CD4-positive, alpha-beta memory T cell (primary cell): ENCODE results near the gene TTC28. TPM values are rescaled to one million over a fixed set of nuclear protein-coding genes. Genes with fewer than 3 reads are reported as not detected.

ENCODE experiments used
- CTCF ChIA-PET: fragments of 350-600 bp; sonication (Branson Sonifier 250); formaldehyde crosslinking; loops from one replicate; lab custom pipeline; 2021; ENCODE audit warnings: inconsistent platforms; ENCODE audit not compliant: partially characterized antibody; lab: Charles Lee
- POLR2A ChIA-PET: fragments of 350-600 bp; sonication (Branson Sonifier 250); formaldehyde crosslinking; loops from one replicate; lab custom pipeline; 2021; ENCODE audit not compliant: partially characterized antibody; lab: Charles Lee
- DNase-seq, 5 donors: peaks; one replicate each; pipeline versions ENCODE4 v3.0.0 to v3.0.0-alpha.2; 2020 to 2022; ENCODE audit warnings: mixed read lengths in 1 of 5
- H3K27ac ChIP-seq: one replicate; pipeline ENCODE4 v1.7.0; 2013; ENCODE audit warnings: low read depth, low read length
- H3K27me3 ChIP-seq: 2 replicates; pipeline ENCODE4 v1.7.0; 2013; ENCODE audit warnings: mild to moderate bottlenecking, low read length, moderate library complexity; ENCODE audit not compliant: insufficient read depth
- H3K36me3 ChIP-seq: 2 replicates; pipeline ENCODE4 v1.7.0; 2013; ENCODE audit warnings: mild to moderate bottlenecking, low read length, moderate library complexity; ENCODE audit not compliant: insufficient read depth
- H3K4me1 ChIP-seq: 2 replicates; pipeline ENCODE4 v1.7.0; 2013; ENCODE audit warnings: mild to moderate bottlenecking, low read length, moderate library complexity; ENCODE audit not compliant: insufficient read depth
- H3K4me3 ChIP-seq, 2 donors: one replicate each; pipeline ENCODE4 v1.7.0; 2013; ENCODE audit warnings: low read length in 2 of 2, mild to moderate bottlenecking in 1 of 2
- H3K9me3 ChIP-seq, 2 donors: one replicate each; pipeline ENCODE4 v1.7.0; 2013; ENCODE audit warnings: low read length in 2 of 2, control low read depth in 1 of 2; ENCODE audit not compliant: control insufficient read depth in 1 of 2
- H3K27ac Mint-ChIP-seq, 7 donors: one replicate each; pipeline ENCODE4 v1.8.0; 2020 to 2021; ENCODE audit warnings: mixed read lengths in 7 of 7, mild to moderate bottlenecking in 6 of 7, inconsistent platforms in 3 of 7, moderate library complexity in 3 of 7
- H3K27me3 Mint-ChIP-seq, 2 donors: one replicate each; pipeline ENCODE4 v1.8.0; 2020 to 2021; ENCODE audit warnings: mixed read lengths in 2 of 2
- H3K36me3 Mint-ChIP-seq, 2 donors: one replicate each; pipeline ENCODE4 v1.8.0; 2020 to 2021; ENCODE audit warnings: mixed read lengths in 2 of 2, inconsistent platforms in 1 of 2, mild to moderate bottlenecking in 1 of 2
- H3K4me1 Mint-ChIP-seq, 4 donors: one replicate each; pipeline ENCODE4 v1.8.0; 2020 to 2021; ENCODE audit warnings: mixed read lengths in 4 of 4, mild to moderate bottlenecking in 1 of 4
- H3K4me3 Mint-ChIP-seq, 8 donors: one replicate each; pipeline ENCODE4 v1.8.0; 2020 to 2021; ENCODE audit warnings: mixed read lengths in 8 of 8, mild to moderate bottlenecking in 7 of 8, moderate library complexity in 6 of 8, inconsistent platforms in 3 of 8
- H3K9me3 Mint-ChIP-seq, 8 donors: one replicate each; pipeline ENCODE4 v1.8.0; 2020 to 2021; ENCODE audit warnings: mixed read lengths in 8 of 8, mild to moderate bottlenecking in 5 of 8, inconsistent platforms in 3 of 8, moderate library complexity in 1 of 8
- intact Hi-C: fragments of 100-400 bp; cut with micrococcal nuclease; formaldehyde crosslinking; loops from one replicate; pipeline ENCODE4 v1.15.1; 2023
- polyA plus RNA-seq, 2 donors: library from polyadenylated mRNA; unstranded; fragments of 300-500 nt; fragmentation: Illumina TruSeq; gene quantifications; one replicate each; pipeline ENCODE4 v1.2.3, GENCODE V29; 2021
- total RNA-seq, 2 experiments: library from RNA; stranded (reverse); gene quantifications; one replicate each; pipeline ENCODE4 v1.2.3, GENCODE V29; 2021

TTC28 gene
- total and polyA plus RNA-seq, 4 experiments from 2014 or later, result 0.50 to 1.7 (median 1.6) TPM; not detected in 1

GRCh38 chr22:28006271-28006670 lies 673.4 kb downstream of the TTC28 start:
- intact Hi-C loops, result loop anchor here (5.0 kb wide), 1 partner anchor 1169 kb away; no protein-coding TSS in a partner anchor
- H3K4me1 Mint-ChIP-seq, result no peaks in the 10 kb centered on the region

GRCh38 chr22:28005513-28005912 lies 674.1 kb downstream of the TTC28 start:
- POLR2A ChIA-PET, result no interaction called here
- Histone ChIP-seq H3K4me1 (no peaks in the 10 kb centered on the region), H3K4me3 (no peak overlapping the region), H3K27me3 (no peaks in the 10 kb centered on the region), H3K36me3 (no peaks in the 10 kb centered on the region), H3K27ac (no peak overlapping the region), H3K9me3 (no peaks in the 10 kb centered on the region)
- no peaks in the 10 kb centered on the region for H3K9me3 Mint-ChIP-seq
- intact Hi-C loops, result loop anchor here (5.0 kb wide), 1 partner anchor 1168 kb away; no protein-coding TSS in a partner anchor
- H3K27me3 Mint-ChIP-seq, result peaks cover 1 to 2% of the 10 kb centered on the region in 2 donors
- H3K36me3 Mint-ChIP-seq, result no peaks in the 10 kb centered on the region
- DNase-seq, result no peak
- no peak overlapping the region for H3K4me3 Mint-ChIP-seq
- H3K27ac Mint-ChIP-seq, result peak overlapping the region in 1 of 7 donors; percentile 67
- H3K4me1 Mint-ChIP-seq, result no peaks in the 10 kb centered on the region
- CTCF ChIA-PET, result interaction anchor here (13.2 kb wide), 1 partner anchor 121 kb away, joined by 188 read pairs; no protein-coding TSS in a partner anchor

More at GRCh38 chr22:28006271-28006670, 673.4 kb downstream of the TTC28 start:
- no peaks in the 10 kb centered on the region for H3K9me3 ChIP-seq
- H3K27ac Mint-ChIP-seq, result no peak overlapping the region
- H3K4me1 ChIP-seq, result no peaks in the 10 kb centered on the region
- H3K4me3 Mint-ChIP-seq, result no peak overlapping the region
- no peaks in the 10 kb centered on the region for H3K36me3 Mint-ChIP-seq
- H3K9me3 Mint-ChIP-seq, result no peaks in the 10 kb centered on the region
- no peaks in the 10 kb centered on the region for H3K36me3 ChIP-seq
- H3K27me3 Mint-ChIP-seq, result peaks cover 1 to 2% of the 10 kb centered on the region in 2 donors
- no peak overlapping the region for H3K4me3 ChIP-seq
- no peak for DNase-seq
- no peak overlapping the region for H3K27ac ChIP-seq
- CTCF ChIA-PET, result interaction anchor here (0.6 to 13.2 kb wide), 2 partner anchors 37 to 122 kb away, joined by 3 to 188 read pairs; no protein-coding TSS in a partner anchor
- POLR2A ChIA-PET, result no interaction called here
- H3K27me3 ChIP-seq, result no peaks in the 10 kb centered on the region

GRCh38 chr22:28004021-28004420 lies 675.6 kb downstream of the TTC28 start:
- Histone ChIP-seq H3K4me3 (no peak overlapping the region), H3K36me3 (no peaks in the 10 kb centered on the region), H3K4me1 (no peaks in the 10 kb centered on the region), H3K27me3 (no peaks in the 10 kb centered on the region), H3K9me3 (no peaks in the 10 kb centered on the region), H3K27ac (no peak overlapping the region)
- POLR2A ChIA-PET, result no interaction called here
- CTCF ChIA-PET, result interaction anchor here (1.4 to 13.2 kb wide), 2 partner anchors 15 to 120 kb away, joined by 3 to 188 read pairs; no protein-coding TSS in a partner anchor
- H3K4me1 Mint-ChIP-seq, result no peaks in the 10 kb centered on the region
- H3K4me3 Mint-ChIP-seq, result no peak overlapping the region
- H3K36me3 Mint-ChIP-seq, result no peaks in the 10 kb centered on the region
- H3K27me3 Mint-ChIP-seq, result peaks cover 1 to 3% of the 10 kb centered on the region in 2 donors
- intact Hi-C loops, result no loop called here
- H3K27ac Mint-ChIP-seq, result no peak overlapping the region
- H3K9me3 Mint-ChIP-seq, result no peaks in the 10 kb centered on the region
- no peak for DNase-seq

- H3K4me3 ChIP-seq, result no peak overlapping the region
- Mint-ChIP-seq H3K9me3 (no peaks in the 10 kb centered on the region), H3K27me3 (peaks cover 1 to 3% of the 10 kb centered on the region in 2 donors), H3K4me1 (no peaks in the 10 kb centered on the region), H3K27ac (peak overlapping the region in 1 of 7 donors; percentile 23), H3K4me3 (no peak overlapping the region), H3K36me3 (no peaks in the 10 kb centered on the region)
- H3K27ac ChIP-seq, result no peak overlapping the region
- CTCF ChIA-PET, result interaction anchor here (0.8 to 13.2 kb wide), 4 partner anchors 8 to 118 kb away, joined by 3 to 188 read pairs (median 3); no protein-coding TSS in a partner anchor
- H3K9me3 ChIP-seq, result no peaks in the 10 kb centered on the region
- H3K27me3 ChIP-seq, result no peaks in the 10 kb centered on the region
- no peak for DNase-seq
- intact Hi-C loops, result no loop called here
- POLR2A ChIA-PET, result no interaction called here
- H3K4me1 ChIP-seq, result no peaks in the 10 kb centered on the region
- no peaks in the 10 kb centered on the region for H3K36me3 ChIP-seq
Measured at GRCh38 chr22:28002863-28003565, 676.6 kb downstream of the TTC28 start.

- Histone ChIP-seq H3K4me1 (no peaks in the 10 kb centered on the region), H3K9me3 (no peaks in the 10 kb centered on the region), H3K27ac (no peak overlapping the region), H3K36me3 (no peaks in the 10 kb centered on the region), H3K27me3 (no peaks in the 10 kb centered on the region), H3K4me3 (no peak overlapping the region)
- H3K4me3 Mint-ChIP-seq, result no peak overlapping the region
- intact Hi-C loops, result no loop called here
- H3K36me3 Mint-ChIP-seq, result no peaks in the 10 kb centered on the region
- H3K9me3 Mint-ChIP-seq, result no peaks in the 10 kb centered on the region
- H3K4me1 Mint-ChIP-seq, result no peaks in the 10 kb centered on the region
- CTCF ChIA-PET, result interaction anchor here (0.8 to 1.4 kb wide), 2 partner anchors 9 to 113 kb away, joined by 3 read pairs; no protein-coding TSS in a partner anchor
- peaks cover 0 to 3% of the 10 kb centered on the region in 2 donors for H3K27me3 Mint-ChIP-seq
- POLR2A ChIA-PET, result no interaction called here
- DNase-seq, result no peak
- H3K27ac Mint-ChIP-seq, result peak overlapping the region in 1 of 7 donors; percentile 23
Measured at GRCh38 chr22:28002181-28002700, 677.4 kb downstream of the TTC28 start.

GRCh38 chr22:28001171-28001835 lies 678.3 kb downstream of the TTC28 start:
- Histone ChIP-seq H3K4me3 (no peak overlapping the region), H3K9me3 (no peaks in the 10 kb centered on the region), H3K4me1 (no peaks in the 10 kb centered on the region), H3K36me3 (no peaks in the 10 kb centered on the region), H3K27ac (no peak overlapping the region), H3K27me3 (no peaks in the 10 kb centered on the region)
- H3K27me3 Mint-ChIP-seq, result peaks cover 0 to 3% of the 10 kb centered on the region in 2 donors
- no peaks in the 10 kb centered on the region for H3K36me3 Mint-ChIP-seq
- H3K27ac Mint-ChIP-seq, result no peak overlapping the region
- H3K4me1 Mint-ChIP-seq, result no peaks in the 10 kb centered on the region
- no peak overlapping the region for H3K4me3 Mint-ChIP-seq
- ChIA-PET CTCF (interaction anchor here (1.4 kb wide), 1 partner anchor 10 kb away, joined by 3 read pairs; no protein-coding TSS in a partner anchor), POLR2A (no interaction called here)
- no peaks in the 10 kb centered on the region for H3K9me3 Mint-ChIP-seq
- DNase-seq, result no peak
- intact Hi-C loops, result no loop called here

GRCh38 chr22:28000361-28000760 lies 679.3 kb downstream of the TTC28 start:
- no peaks in the 10 kb centered on the region for H3K4me1 Mint-ChIP-seq
- no peaks in the 10 kb centered on the region for H3K36me3 Mint-ChIP-seq
- H3K27ac ChIP-seq, result no peak overlapping the region
- H3K27ac Mint-ChIP-seq, result no peak overlapping the region
- CTCF ChIA-PET, result no interaction called here
- no peaks in the 10 kb centered on the region for H3K4me1 ChIP-seq
- no peak overlapping the region for H3K4me3 ChIP-seq
- H3K36me3 ChIP-seq, result no peaks in the 10 kb centered on the region
- no peaks in the 10 kb centered on the region for H3K27me3 ChIP-seq
- POLR2A ChIA-PET, result no interaction called here
- H3K27me3 Mint-ChIP-seq, result peaks cover 0 to 3% of the 10 kb centered on the region in 2 donors
- intact Hi-C loops, result no loop called here
- no peak overlapping the region for H3K4me3 Mint-ChIP-seq
- H3K9me3 Mint-ChIP-seq, result no peaks in the 10 kb centered on the region
- H3K9me3 ChIP-seq, result no peaks in the 10 kb centered on the region
- no peak for DNase-seq
